K562 (cell line): ENCODE results near the gene ZBTB8B. TPM values are rescaled to one million over a fixed set of nuclear protein-coding genes. Genes with fewer than 3 reads are reported as not detected.

ENCODE experiments used
- MGA ChIP-seq: fragments of 450-650 bp; IDR thresholded peaks from 2 replicates; pipeline ENCODE4 v1.6.1; 2016; ENCODE audit warnings: mild to moderate bottlenecking, moderate library complexity
- polyA plus RNA-seq, 8 experiments: library from polyadenylated mRNA; depleted of rRNA in 4 of 8; stranded (reverse) in 5 of 8; unstranded in 3 of 8; fragments of >200 nt; fragmentation: Nextera tagmentation in 2 of 8; fragmentation: Illumina TruSeq in 1 of 8; extraction: Ambion mirVana in 2 of 8; extraction: Trizol in 1 of 8; gene quantifications; 2 replicates each; pipeline versions ENCODE4 v1.2.1 to v1.2.3, GENCODE V29; 2011 to 2014; ENCODE audit warnings: inconsistent platforms in 1 of 8, missing spikeins in 1 of 8
- total RNA-seq, 7 experiments: library from RNA; depleted of rRNA in 6 of 7; stranded (reverse); fragments of >200 nt in 6 of 7; fragmentation: Illumina TruSeq in 2 of 7; extraction: Trizol in 2 of 7; gene quantifications; 2 replicates each; pipeline versions ENCODE4 v1.2.1 to v1.2.3, GENCODE V29; 2011 to 2021; ENCODE audit warnings: low replicate concordance in 1 of 7

The ZBTB8B gene
- total and polyA plus RNA-seq, 9 of the 15 experiments (the other 6 are each of a cell fraction or from before 2014, with no cell fraction given) = not detected

- TF ChIP-seq MGA = peak; percentile 53
These were observed 15.4 kb upstream of the ZBTB8B start (continued) for GRCh38 chr1:32449457-32449831.
